HepG2 (cell line): Measurements from ENCODE around the gene ADAT3. TPM values are rescaled to one million over a fixed set of nuclear protein-coding genes. Genes with fewer than 3 reads are reported as not detected.
A peak's percentile ranks its signal among the peaks of the same experiment; 100 is the strongest.

Source experiments
- ATAC-seq: fragments of 200-7000 bp; cut with Tn5 transposase; 3 replicates; pipeline ENCODE4 v1.9.1; 2020; ENCODE audit warnings: mild to moderate bottlenecking, moderate library complexity
- BruUV-seq: library from RNA; stranded (reverse); fragments of 400-500 nt; replicated peaks from 2 replicates; lab custom pipeline; 2021; lab: Mats Ljungman, UMichigan
- CTCF ChIA-PET: fragments of 300-600 bp; formaldehyde crosslinking; extraction: SDS; loops from one replicate; lab custom pipeline; 2021; ENCODE audit warnings: low total read pairs, inconsistent platforms, low intra/inter-chr PET ratio; lab: Yijun Ruan, JAX
- POLR2A ChIA-PET: fragments of 350-600 bp; sonication (Branson Sonifier 250); formaldehyde crosslinking; loops from one replicate; lab custom pipeline; 2020; ENCODE audit warnings: antibody characterized with exemption, inconsistent platforms; lab: Yijun Ruan, JAX
- DNase-seq: peaks from one replicate; pipeline ENCODE4 v3.0.0-alpha.2; 2015; ENCODE audit warnings: low spot score
- FAIRE-seq: peaks from 3 replicates; lab custom pipeline; 2011; peaks lifted over from hg19 to GRCh38; lab: Jason Lieb, UNC
- H2AFZ ChIP-seq: one replicate; pipeline ENCODE4 v1.6.1; 2011; ENCODE audit warnings: low read length, inconsistent platforms
- H3K27ac ChIP-seq: fragments of 300-600 bp; 3 replicates; pipeline ENCODE4 v1.8.0; 2011; ENCODE audit warnings: mixed run types, mild to moderate bottlenecking, mixed read lengths, low read length, inconsistent platforms; ENCODE audit not compliant: insufficient read depth; ENCODE audit errors: extremely low read length
- H3K27me3 ChIP-seq, 2 experiments: fragments of 200-600 bp in 1 of 2; 2 replicates in 1 of 2; 3 replicates in 1 of 2; pipeline versions ENCODE4 v1.6.0 to v1.8.0; 2011; ENCODE audit warnings: low read length in 2 of 2, mild to moderate bottlenecking in 2 of 2, moderate library complexity in 2 of 2, inconsistent platforms in 1 of 2; ENCODE audit not compliant: insufficient read depth in 2 of 2, control insufficient read depth in 1 of 2
- H3K36me3 ChIP-seq, 2 experiments: fragments of 200-600 bp in 1 of 2; replicated peaks in 1 of 2; 2 replicates in 1 of 2; 3 replicates in 1 of 2; pipeline versions ENCODE4 v1.5.1 to v1.8.0; 2011; ENCODE audit warnings: low read length in 2 of 2, inconsistent platforms in 1 of 2; ENCODE audit not compliant: insufficient read depth in 2 of 2, control insufficient read depth in 1 of 2
- H3K4me1 ChIP-seq: 2 replicates; pipeline ENCODE4 v1.5.1; 2012; ENCODE audit warnings: low read length, inconsistent platforms; ENCODE audit not compliant: insufficient read depth
- H3K4me2 ChIP-seq: 2 replicates; pipeline ENCODE4 v1.6.0; 2011; ENCODE audit warnings: low read depth, low read length, inconsistent platforms
- H3K4me3 ChIP-seq, 3 experiments: fragments of 200-600 bp in 1 of 3; sonication (generic), shearing (Covaris generic) in 1 of 3; replicated peaks in 1 of 3; 2 replicates each; pipeline ENCODE4 v1.5.1; 2011 to 2016; ENCODE audit warnings: low read length in 3 of 3, inconsistent platforms in 2 of 3, low read depth in 2 of 3, mild to moderate bottlenecking in 2 of 3, control low read depth in 1 of 3, mixed read lengths in 1 of 3; ENCODE audit not compliant: insufficient read depth in 1 of 3
- H3K79me2 ChIP-seq: one replicate; pipeline ENCODE4 v1.6.1; 2011; ENCODE audit warnings: low read length, inconsistent platforms; ENCODE audit not compliant: insufficient read depth
- H3K9ac ChIP-seq: 2 replicates; pipeline ENCODE4 v1.6.0; 2011; ENCODE audit warnings: mild to moderate bottlenecking, low read depth, low read length, inconsistent platforms; ENCODE audit not compliant: insufficient read depth
- H3K9me3 ChIP-seq: 2 replicates; pipeline ENCODE4 v1.5.1; 2012; ENCODE audit warnings: mild to moderate bottlenecking, low read length
- H4K20me1 ChIP-seq: 2 replicates; pipeline ENCODE4 v1.6.0; 2011; ENCODE audit warnings: inconsistent platforms, mild to moderate bottlenecking, low read length, moderate library complexity; ENCODE audit not compliant: insufficient read depth
- ATF7-NPFF ChIP-seq: sonication (generic); formaldehyde crosslinking; IDR thresholded peaks from 2 replicates; pipeline ENCODE4 v1.8.1; 2023; ENCODE audit warnings: mild to moderate bottlenecking, low read depth, missing genetic modification reagents, moderate library complexity
- BORCS8-MEF2B ChIP-seq: sonication (generic); formaldehyde crosslinking; IDR thresholded peaks from 2 replicates; pipeline ENCODE4 v1.8.0; 2022; ENCODE audit warnings: mild to moderate bottlenecking, missing genetic modification reagents
- ETV5 ChIP-seq: IDR thresholded peaks from 2 replicates; pipeline ENCODE4 v1.6.1; 2018; ENCODE audit warnings: missing biosample characterization, missing genetic modification reagents, inconsistent platforms, borderline replicate concordance
- NAIF1 ChIP-seq: sonication (generic); formaldehyde crosslinking; IDR thresholded peaks from 2 replicates; pipeline ENCODE4 v1.5.0; 2020; ENCODE audit warnings: mild to moderate bottlenecking, missing genetic modification reagents, borderline replicate concordance
- NCOA2 ChIP-seq: sonication (generic); formaldehyde crosslinking; IDR thresholded peaks from 2 replicates; pipeline ENCODE4 v1.8.0; 2022; ENCODE audit warnings: inconsistent platforms
- RAD51 ChIP-seq: fragments of 450-650 bp; IDR thresholded peaks from 2 replicates; pipeline ENCODE4 v1.6.1; 2016; ENCODE audit warnings: borderline replicate concordance
- SRY ChIP-seq: sonication (generic); formaldehyde crosslinking; IDR thresholded peaks from 2 replicates; pipeline ENCODE4 v1.8.0; 2022; ENCODE audit warnings: mild to moderate bottlenecking, missing genetic modification reagents
- ZBTB33 ChIP-seq: sonication (generic); formaldehyde crosslinking; IDR thresholded peaks from 2 replicates; pipeline ENCODE4 v1.4.0; 2020; ENCODE audit warnings: missing genetic modification reagents
- ZEB1 ChIP-seq: IDR thresholded peaks from 2 replicates; pipeline ENCODE4 v1.6.1; 2012; ENCODE audit warnings: mild to moderate bottlenecking, low read depth, inconsistent platforms; ENCODE audit not compliant: insufficient replicate concordance
- ZNF256 ChIP-seq: sonication (generic); formaldehyde crosslinking; conservative IDR thresholded peaks from 2 replicates; pipeline ENCODE4 v1.4.0; 2020; ENCODE audit warnings: missing genetic modification reagents
- ZNF563 ChIP-seq: sonication (generic); formaldehyde crosslinking; IDR thresholded peaks from 2 replicates; pipeline ENCODE4 v1.8.0; 2022; ENCODE audit warnings: mild to moderate bottlenecking, moderate library complexity, missing genetic modification reagents
- WGBS: methylation state at CpG from one replicate; pipeline ENCODE4 v1.1.6; 2017; ENCODE audit warnings: low lambda C conversion rate; 5-methylcytosine and 5-hydroxymethylcytosine counted together
- in situ Hi-C: cut with HindIII; loops from 2 replicates; pipeline ENCODE4 v1.10.0; 2017; ENCODE audit warnings: low pct_unique_long_range_greater_than_20kb; ENCODE audit not compliant: extremely low pct_ligation_motif_present
- intact Hi-C: fragments of 100-400 bp; cut with micrococcal nuclease; formaldehyde crosslinking; loops from one replicate; pipeline ENCODE4 v1.10.0; 2022; ENCODE audit not compliant: unreplicated experiment
- polyA plus RNA-seq, 8 experiments: library from polyadenylated mRNA; depleted of rRNA in 3 of 8; stranded (reverse) in 7 of 8; unstranded in 1 of 8; fragments of >200 nt; fragmentation: Illumina TruSeq in 4 of 8; extraction: Trizol in 4 of 8; gene quantifications; 2 replicates each; pipeline versions ENCODE4 v1.2.1 to v1.2.3, GENCODE V29; 2011 to 2016; ENCODE audit warnings: low read depth in 4 of 8, missing spikeins in 1 of 8, mixed read lengths in 1 of 8; ENCODE audit not compliant: insufficient read depth in 1 of 8
- total RNA-seq, 5 experiments: library from RNA; depleted of rRNA; stranded (reverse); fragments of >200 nt; fragmentation: Illumina TruSeq; extraction: Trizol; gene quantifications; 2 replicates each; pipeline ENCODE4 v1.2.3, GENCODE V29; 2016; ENCODE audit warnings: low read depth in 1 of 5
- TF ChIP-seq, protein P1 (sequence below), 2 experiments: sonication (generic) in 1 of 2; formaldehyde crosslinking in 1 of 2; IDR thresholded peaks; 2 replicates each; pipeline versions ENCODE4 v1.4.0 to v1.6.1; 2018 to 2020; ENCODE audit warnings: missing genetic modification reagents in 2 of 2, borderline replicate concordance in 1 of 2, low read depth in 1 of 2, mild to moderate bottlenecking in 1 of 2, missing biosample characterization in 1 of 2
- TF ChIP-seq, protein P2 (sequence below): sonication (generic); formaldehyde crosslinking; IDR thresholded peaks from 2 replicates; pipeline ENCODE4 v1.9.0; 2021; ENCODE audit warnings: missing genetic modification reagents, borderline replicate concordance

ADAT3 gene
- total and polyA plus RNA-seq, 2 of the 13 experiments (the other 11 are each of a cell fraction or from before 2014, with no cell fraction given), result 0.95 to 3.5 TPM

GRCh38 chr19:1929021-1929742 lies 24.0 kb downstream of the ADAT3 start:
- intact Hi-C loops, result loop anchor here (1.0 to 5.0 kb wide), 2 partner anchors 22 to 138 kb away; no protein-coding TSS in a partner anchor
- no TSS peak for BruUV-seq
- Histone ChIP-seq H3K4me3 (peak overlapping the region; percentile 48 to 71 (median 49)), H4K20me1 (no peaks in the 10 kb centered on the region), H3K4me1 (peaks cover 7% of the 10 kb centered on the region), H3K79me2 (no peaks in the 10 kb centered on the region), H3K36me3 (peaks cover 3 to 5% of the 10 kb centered on the region in 2 experiments; a peak in 2 of 5 replicates), H3K27ac (no peak overlapping the region), H3K4me2 (peak overlapping the region; percentile 98), H3K9me3 (no peaks in the 10 kb centered on the region; the same call in 1 of the 2 replicates), H3K27me3 (no peaks in the 10 kb centered on the region), H3K9ac (peak overlapping the region; percentile 39; the same call in 1 of the 2 replicates), H2AFZ (no peak overlapping the region)
- ChIA-PET CTCF (interaction anchor here (1.2 kb wide), 2 partner anchors 31 to 140 kb away, joined by 3 to 8 read pairs; no protein-coding TSS in a partner anchor), POLR2A (interaction anchor here (0.6 to 0.8 kb wide), 2 partner anchors 28 to 110 kb away, joined by 3 read pairs; no protein-coding TSS in a partner anchor)
- WGBS, result under 1% methylated on average over 31 of the region's 42 CpGs
- DNase-seq (peak; percentile 65), FAIRE-seq (peak; percentile 43), ATAC-seq (peak; percentile 89)
- in situ Hi-C loops, result no loop called here
- 0 out of 2 replicates have a peak, but pooled peaks have one; percentile 22 for TF ChIP-seq BORCS8-MEF2B (CRISPR knock-in tag)
- TF ChIP-seq, protein P1, sequence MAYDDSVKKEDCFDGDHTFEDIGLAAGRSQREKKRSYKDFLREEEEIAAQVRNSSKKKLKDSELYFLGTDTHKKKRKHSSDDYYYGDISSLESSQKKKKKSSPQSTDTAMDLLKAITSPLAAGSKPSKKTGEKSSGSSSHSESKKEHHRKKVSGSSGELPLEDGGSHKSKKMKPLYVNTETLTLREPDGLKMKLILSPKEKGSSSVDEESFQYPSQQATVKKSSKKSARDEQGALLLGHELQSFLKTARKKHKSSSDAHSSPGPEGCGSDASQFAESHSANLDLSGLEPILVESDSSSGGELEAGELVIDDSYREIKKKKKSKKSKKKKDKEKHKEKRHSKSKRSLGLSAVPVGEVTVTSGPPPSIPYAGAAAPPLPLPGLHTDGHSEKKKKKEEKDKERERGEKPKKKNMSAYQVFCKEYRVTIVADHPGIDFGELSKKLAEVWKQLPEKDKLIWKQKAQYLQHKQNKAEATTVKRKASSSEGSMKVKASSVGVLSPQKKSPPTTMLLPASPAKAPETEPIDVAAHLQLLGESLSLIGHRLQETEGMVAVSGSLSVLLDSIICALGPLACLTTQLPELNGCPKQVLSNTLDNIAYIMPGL (CRISPR knock-in tag; IDR thresholded peaks at IDR 0.05; ENCODE audit: borderline replicate concordance in 1 of 2, low read depth in 1 of 2), result peak; percentile 72 to 81
- TF ChIP-seq ETV5 (CRISPR knock-in tag), result no peak
- peak; percentile 64; the same call in 1 of the 2 replicates for TF ChIP-seq SRY (CRISPR knock-in tag)
- TF ChIP-seq ZNF256 (CRISPR knock-in tag), result no peak
- TF ChIP-seq ATF7-NPFF (CRISPR knock-in tag), result 0 out of 2 replicates have a peak, but pooled peaks have one; percentile 43
- TF ChIP-seq RAD51, result no peak
- TF ChIP-seq ZBTB33 (CRISPR knock-in tag), result peak; percentile 51; the same call in 1 of the 2 replicates
- 0 out of 2 replicates have a peak, but pooled peaks have one; percentile 8 for TF ChIP-seq NCOA2
- TF ChIP-seq, protein P2, sequence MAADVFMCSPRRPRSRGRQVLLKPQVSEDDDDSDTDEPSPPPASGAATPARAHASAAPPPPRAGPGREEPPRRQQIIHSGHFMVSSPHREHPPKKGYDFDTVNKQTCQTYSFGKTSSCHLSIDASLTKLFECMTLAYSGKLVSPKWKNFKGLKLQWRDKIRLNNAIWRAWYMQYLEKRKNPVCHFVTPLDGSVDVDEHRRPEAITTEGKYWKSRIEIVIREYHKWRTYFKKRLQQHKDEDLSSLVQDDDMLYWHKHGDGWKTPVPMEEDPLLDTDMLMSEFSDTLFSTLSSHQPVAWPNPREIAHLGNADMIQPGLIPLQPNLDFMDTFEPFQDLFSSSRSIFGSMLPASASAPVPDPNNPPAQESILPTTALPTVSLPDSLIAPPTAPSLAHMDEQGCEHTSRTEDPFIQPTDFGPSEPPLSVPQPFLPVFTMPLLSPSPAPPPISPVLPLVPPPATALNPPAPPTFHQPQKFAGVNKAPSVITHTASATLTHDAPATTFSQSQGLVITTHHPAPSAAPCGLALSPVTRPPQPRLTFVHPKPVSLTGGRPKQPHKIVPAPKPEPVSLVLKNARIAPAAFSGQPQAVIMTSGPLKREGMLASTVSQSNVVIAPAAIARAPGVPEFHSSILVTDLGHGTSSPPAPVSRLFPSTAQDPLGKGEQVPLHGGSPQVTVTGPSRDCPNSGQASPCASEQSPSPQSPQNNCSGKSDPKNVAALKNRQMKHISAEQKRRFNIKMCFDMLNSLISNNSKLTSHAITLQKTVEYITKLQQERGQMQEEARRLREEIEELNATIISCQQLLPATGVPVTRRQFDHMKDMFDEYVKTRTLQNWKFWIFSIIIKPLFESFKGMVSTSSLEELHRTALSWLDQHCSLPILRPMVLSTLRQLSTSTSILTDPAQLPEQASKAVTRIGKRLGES (CRISPR knock-in tag), result no peak
- peak; percentile 9 for TF ChIP-seq ZEB1
- no peak for TF ChIP-seq NAIF1 (CRISPR knock-in tag)
- TF ChIP-seq ZNF563 (CRISPR knock-in tag), result no peak
